Large intestine (tissue), 3 donors: ENCODE measurements around the gene FNBP1L. TPM values are rescaled to one million over a fixed set of nuclear protein-coding genes. Genes with fewer than 3 reads are reported as not detected.

ENCODE experiments used
- DNase-seq, 2 donors: peaks; one replicate each; pipeline versions ENCODE4 v3.0.0 to v3.0.0-alpha.2; 2013
- H3K27ac ChIP-seq: one replicate; pipeline ENCODE4 v1.5.1; 2013; ENCODE audit warnings: low read length
- H3K27me3 ChIP-seq: 2 replicates; pipeline ENCODE4 v1.6.1; 2013; ENCODE audit warnings: low read length; ENCODE audit not compliant: control insufficient read depth, insufficient read depth
- H3K36me3 ChIP-seq: 2 replicates; pipeline ENCODE4 v1.6.1; 2013; ENCODE audit warnings: low read length; ENCODE audit not compliant: control insufficient read depth, insufficient read depth
- H3K4me1 ChIP-seq: one replicate; pipeline ENCODE4 v1.6.1; 2013; ENCODE audit warnings: low read length; ENCODE audit not compliant: control insufficient read depth, insufficient read depth
- H3K4me3 ChIP-seq: one replicate; pipeline ENCODE4 v1.5.1; 2013; ENCODE audit warnings: low read length
- H3K9me3 ChIP-seq: one replicate; pipeline ENCODE4 v1.6.1; 2013; ENCODE audit warnings: mild to moderate bottlenecking, low read depth, low read length, moderate library complexity; ENCODE audit not compliant: control insufficient read depth
- WGBS: methylation state at CpG from one replicate; pipeline ENCODE4 v1.1.5; 2013; ENCODE audit warnings: low lambda C conversion rate; ENCODE audit not compliant: insufficient coverage; 5-methylcytosine and 5-hydroxymethylcytosine counted together
- polyA plus RNA-seq: library from polyadenylated mRNA; unstranded; fragments of 120-200 nt; gene quantifications from one replicate; pipeline ENCODE4 v1.2.1, GENCODE V29; 2013

Gene FNBP1L
- polyA plus RNA-seq, 1 donor, result 79.5 TPM

GRCh38 chr1:93576746-93577145 is 128.8 kb downstream of the FNBP1L start:
- H3K27me3 ChIP-seq, result no peaks in the 10 kb centered on the region
- H3K4me1 ChIP-seq, result peaks cover 24% of the 10 kb centered on the region
- H3K27ac ChIP-seq, result no peak overlapping the region
- H3K36me3 ChIP-seq, result peaks cover 30% of the 10 kb centered on the region
- no peak overlapping the region for H3K4me3 ChIP-seq
- DNase-seq, result no peak
- no peaks in the 10 kb centered on the region for H3K9me3 ChIP-seq
- WGBS, result no CpG with 5 or more reads among the region's 2 CpGs

- H3K27me3 ChIP-seq, result no peaks in the 10 kb centered on the region
- no peak overlapping the region for H3K27ac ChIP-seq
- no CpG with 5 or more reads among the region's 18 CpGs for WGBS
- no peaks in the 10 kb centered on the region for H3K9me3 ChIP-seq
- H3K4me1 ChIP-seq, result peaks cover 33% of the 10 kb centered on the region
- DNase-seq, result no peak
- H3K36me3 ChIP-seq, result peaks cover 20% of the 10 kb centered on the region
- H3K4me3 ChIP-seq, result no peak overlapping the region
Measured at GRCh38 chr1:93577536-93578432, 129.9 kb downstream of the FNBP1L start.

DNA sequence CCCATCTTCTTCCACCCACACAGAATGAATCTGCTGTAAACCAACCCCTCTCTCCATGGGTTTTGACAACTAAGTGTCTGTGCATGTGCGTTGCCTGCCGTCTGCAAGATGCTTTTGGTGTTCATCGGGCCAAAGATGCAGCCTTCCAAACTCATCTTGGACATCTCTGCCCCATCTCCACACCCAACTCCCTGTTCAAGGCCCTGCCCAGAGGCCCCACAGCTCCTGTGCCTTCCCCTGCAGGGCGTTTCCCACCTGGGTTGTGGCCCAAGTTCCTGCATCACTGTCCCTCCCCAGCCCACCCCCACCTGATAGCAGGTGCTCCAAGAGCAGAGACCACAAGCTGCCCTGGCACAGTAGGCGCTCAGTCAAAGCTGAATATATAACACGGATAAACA is 130.5 kb downstream of the FNBP1L start:
- no CpG with 5 or more reads among the region's 6 CpGs for WGBS
- Histone ChIP-seq H3K4me1 (peaks cover 39% of the 10 kb centered on the region), H3K9me3 (no peaks in the 10 kb centered on the region), H3K27ac (no peak overlapping the region), H3K4me3 (no peak overlapping the region), H3K36me3 (peaks cover 16% of the 10 kb centered on the region), H3K27me3 (no peaks in the 10 kb centered on the region)
- DNase-seq, result no peak

GRCh38 chr1:93578911-93579825 is 131.2 kb downstream of the FNBP1L start:
- H3K9me3 ChIP-seq, result no peaks in the 10 kb centered on the region
- DNase-seq, result peak; percentile 48 to 75
- H3K27me3 ChIP-seq, result no peaks in the 10 kb centered on the region
- no CpG with 5 or more reads among the region's 11 CpGs for WGBS
- peaks cover 18% of the 10 kb centered on the region for H3K36me3 ChIP-seq
- peaks cover 47% of the 10 kb centered on the region for H3K4me1 ChIP-seq
- H3K27ac ChIP-seq, result peak overlapping the region; percentile 72
- no peak overlapping the region for H3K4me3 ChIP-seq

DNA sequence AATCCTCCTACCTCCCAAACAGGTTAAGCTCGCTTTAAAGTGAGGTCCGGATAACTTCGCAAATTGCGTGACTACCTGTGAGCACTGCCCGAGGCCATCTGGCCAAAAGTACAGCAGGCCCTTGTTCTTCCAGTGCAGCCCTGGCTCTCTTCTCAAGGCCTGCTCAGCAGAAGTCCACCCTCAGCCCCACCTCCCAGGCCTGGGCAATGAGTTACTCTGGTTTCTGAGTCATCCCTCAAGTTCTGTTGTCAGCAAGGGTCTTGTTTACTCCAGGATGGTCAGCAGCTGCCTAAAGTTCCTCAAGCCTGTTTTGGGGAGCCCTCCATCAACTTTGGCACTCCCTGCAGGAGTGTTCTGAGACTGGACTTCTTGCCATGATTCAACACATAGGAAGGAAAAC is 132.0 kb downstream of the FNBP1L start:
- peaks cover 54% of the 10 kb centered on the region for H3K4me1 ChIP-seq
- peak in 1 of 2 donors; percentile 60 for DNase-seq
- WGBS, result no CpG with 5 or more reads among the region's 5 CpGs
- H3K27me3 ChIP-seq, result no peaks in the 10 kb centered on the region
- no peaks in the 10 kb centered on the region for H3K9me3 ChIP-seq
- no peak overlapping the region for H3K4me3 ChIP-seq
- H3K36me3 ChIP-seq, result peaks cover 11% of the 10 kb centered on the region
- peak overlapping the region; percentile 72 for H3K27ac ChIP-seq

- Histone ChIP-seq H3K9me3 (no peaks in the 10 kb centered on the region), H3K4me1 (peaks cover 71% of the 10 kb centered on the region), H3K27ac (peak overlapping the region; percentile 67), H3K36me3 (peaks cover 4% of the 10 kb centered on the region), H3K4me3 (peak overlapping the region; percentile 1), H3K27me3 (no peaks in the 10 kb centered on the region)
- DNase-seq, result peak; percentile 80 to 91
- no CpG with 5 or more reads among the region's 23 CpGs for WGBS
Measured at GRCh38 chr1:93581917-93582850, 134.3 kb downstream of the FNBP1L start.

DNA sequence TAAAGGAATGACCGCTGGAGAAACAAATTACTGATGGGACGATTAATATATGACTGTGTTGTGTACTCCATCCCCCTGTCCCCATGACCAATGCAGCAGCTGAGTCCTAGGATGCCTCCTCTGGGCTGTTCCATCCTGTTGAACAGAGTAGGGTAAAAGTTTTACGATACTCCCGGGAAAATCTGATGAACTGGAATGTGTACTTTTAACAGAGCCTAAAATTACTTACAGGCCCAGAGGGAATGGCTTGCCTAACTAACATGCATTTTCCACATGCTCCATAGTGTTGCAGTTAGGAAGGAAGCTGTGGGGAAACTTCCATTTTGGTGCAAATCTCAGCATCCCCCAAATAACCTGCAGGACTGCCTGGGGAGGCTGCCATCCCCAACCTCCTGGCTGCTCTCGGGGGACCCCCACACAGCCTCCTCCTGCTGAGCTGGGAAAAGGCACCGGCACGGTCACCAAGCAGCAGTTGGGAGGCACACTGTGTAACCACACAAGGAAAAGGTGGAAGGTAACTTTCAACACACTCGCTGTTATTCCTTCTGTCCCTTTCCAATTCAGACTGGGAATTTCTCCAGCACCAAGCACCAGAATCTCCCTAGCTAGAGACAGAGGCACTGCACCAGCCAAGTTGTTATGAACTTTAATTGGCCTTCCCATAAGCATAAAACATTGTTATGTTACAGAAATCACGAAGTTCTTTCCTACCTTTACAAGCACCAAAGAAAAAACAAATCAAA is 136.5 kb downstream of the FNBP1L start:
- WGBS, result no CpG with 5 or more reads among the region's 9 CpGs
- H3K4me3 ChIP-seq, result peak overlapping the region; percentile 11
- peaks cover 21% of the 10 kb centered on the region for H3K36me3 ChIP-seq
- no peaks in the 10 kb centered on the region for H3K9me3 ChIP-seq
- H3K27ac ChIP-seq, result peak overlapping the region; percentile 92
- DNase-seq, result no peak
- H3K4me1 ChIP-seq, result peaks cover 64% of the 10 kb centered on the region
- H3K27me3 ChIP-seq, result no peaks in the 10 kb centered on the region

DNA sequence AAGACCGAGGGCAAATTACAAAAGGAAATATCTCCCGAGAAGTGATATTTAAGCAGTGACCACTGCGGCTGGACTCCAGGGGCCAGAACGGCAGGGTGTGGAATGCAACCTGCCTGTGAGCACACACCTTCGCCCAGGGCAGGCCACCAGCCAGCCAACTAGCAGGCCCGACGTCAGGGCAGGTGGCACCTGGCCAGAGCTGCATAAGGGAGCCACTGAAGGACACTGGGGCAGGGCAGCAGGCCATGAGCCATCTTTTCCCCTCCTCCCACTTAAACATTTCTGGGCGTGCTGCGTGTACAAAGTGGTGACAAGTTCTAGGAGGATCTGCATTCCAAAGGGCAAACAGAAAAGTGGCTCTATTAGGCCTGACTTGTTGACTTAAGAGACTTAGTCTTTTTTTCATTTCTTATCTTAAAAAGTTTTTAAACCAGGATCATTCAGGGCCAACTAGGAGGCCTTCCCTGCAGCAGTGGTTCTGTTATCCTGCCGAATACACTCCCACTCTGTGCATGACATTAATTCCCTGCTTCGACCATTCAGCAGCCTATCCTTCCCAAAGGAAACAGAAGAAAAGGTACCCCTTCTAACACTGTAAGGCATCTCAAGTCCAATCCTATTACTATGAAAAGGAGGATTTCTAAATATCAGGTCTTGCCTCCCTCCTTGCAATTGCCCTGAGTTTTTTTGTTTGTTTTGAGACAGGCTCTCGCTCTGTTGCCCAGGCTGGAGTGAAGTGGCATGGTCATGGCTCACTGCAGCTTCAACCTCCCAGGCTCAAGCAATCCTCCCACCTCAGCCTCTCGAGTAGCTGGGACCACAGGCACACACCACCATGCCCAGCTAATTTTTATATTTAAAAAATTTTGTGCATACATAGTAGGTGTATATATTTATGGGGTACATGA is 137.4 kb downstream of the FNBP1L start:
- Histone ChIP-seq H3K27ac (peak overlapping the region; percentile 92), H3K4me3 (peak overlapping the region; percentile 11), H3K9me3 (no peaks in the 10 kb centered on the region), H3K36me3 (peaks cover 21% of the 10 kb centered on the region), H3K27me3 (no peaks in the 10 kb centered on the region), H3K4me1 (peaks cover 57% of the 10 kb centered on the region)
- DNase-seq, result peak; percentile 94 to 97
- no CpG with 5 or more reads among the region's 13 CpGs for WGBS
